Endothelial cell of umbilical vein (primary cell): Measurements from ENCODE around the gene SFMBT1. TPM values are rescaled to one million over a fixed set of nuclear protein-coding genes. Genes with fewer than 3 reads are reported as not detected.

Source experiments
- BruUV-seq: library from RNA; stranded (reverse); fragments of 400-500 nt; replicated peaks from 2 replicates; lab custom pipeline; 2021; lab: Mats Ljungman, UMichigan
- CTCF ChIA-PET: fragments of 300-600, 350-600 bp; sonication (Branson Sonifier 250); formaldehyde crosslinking; loops from one replicate; lab custom pipeline; 2021; ENCODE audit warnings: antibody characterized with exemption, inconsistent platforms; lab: Charles Lee
- POLR2A ChIA-PET: fragments of 300-600, 350-600 bp; sonication (Branson Sonifier 250); formaldehyde crosslinking; loops from one replicate; lab custom pipeline; 2021; ENCODE audit warnings: antibody characterized with exemption, inconsistent platforms; lab: Charles Lee
- DNase-seq: peaks from one replicate; pipeline ENCODE4 v3.0.0-alpha.2; 2011; ENCODE audit warnings: low read depth, low spot score
- FAIRE-seq: peaks from 2 replicates; lab custom pipeline; 2011; peaks lifted over from hg19 to GRCh38; lab: Jason Lieb, UNC
- H2AFZ ChIP-seq: 2 replicates; pipeline ENCODE4 v1.6.0; 2012; ENCODE audit warnings: low read depth, low read length, control low read depth, inconsistent platforms
- H3K27ac ChIP-seq: 2 replicates; pipeline ENCODE4 v1.5.1; 2011; ENCODE audit warnings: low read depth, mild to moderate bottlenecking, control low read depth, low read length, moderate library complexity; ENCODE audit not compliant: insufficient read depth
- H3K27me3 ChIP-seq, 2 experiments: 2 replicates each; pipeline versions ENCODE4 v1.6.0 to v1.6.1; 2011; ENCODE audit warnings: low read length in 2 of 2, mixed read lengths in 1 of 2; ENCODE audit not compliant: control insufficient read depth in 2 of 2, insufficient read depth in 2 of 2
- H3K36me3 ChIP-seq, 2 experiments: 2 replicates in 1 of 2; 3 replicates in 1 of 2; pipeline ENCODE4 v1.5.1; 2011; ENCODE audit warnings: low read length in 2 of 2, mild to moderate bottlenecking in 1 of 2, moderate library complexity in 1 of 2; ENCODE audit not compliant: control insufficient read depth in 2 of 2, insufficient read depth in 2 of 2; ENCODE audit errors: extremely low read depth in 1 of 2
- H3K4me1 ChIP-seq: 3 replicates; pipeline ENCODE4 v1.5.1; 2011; ENCODE audit warnings: mild to moderate bottlenecking, low read length; ENCODE audit not compliant: control insufficient read depth, insufficient read depth; ENCODE audit errors: extremely low read depth
- H3K4me2 ChIP-seq: 2 replicates; pipeline ENCODE4 v1.6.1; 2011; ENCODE audit warnings: low read length, control low read depth, mixed read lengths; ENCODE audit not compliant: insufficient read depth
- H3K4me3 ChIP-seq, 3 experiments: fragments of 200-600 bp in 1 of 3; sonication (generic), shearing (Covaris generic) in 1 of 3; replicated peaks in 1 of 3; 2 replicates each; pipeline ENCODE4 v1.5.1; 2011 to 2016; ENCODE audit warnings: control low read depth in 3 of 3, low read length in 3 of 3, mild to moderate bottlenecking in 2 of 3, inconsistent platforms in 1 of 3, low read depth in 1 of 3, moderate library complexity in 1 of 3; ENCODE audit not compliant: insufficient read depth in 1 of 3
- H3K79me2 ChIP-seq: 2 replicates; pipeline ENCODE4 v1.6.0; 2012; ENCODE audit warnings: low read length, inconsistent platforms; ENCODE audit not compliant: control insufficient read depth, insufficient read depth
- H3K9ac ChIP-seq: replicated peaks from 2 replicates; pipeline ENCODE3; 2011; ENCODE audit warnings: low read length, control low read depth; ENCODE audit not compliant: insufficient read depth; ENCODE audit errors: extremely low read depth
- H3K9me1 ChIP-seq: replicated peaks from 3 replicates; pipeline ENCODE4 v1.6.0; 2011; ENCODE audit warnings: mild to moderate bottlenecking, low read length; ENCODE audit not compliant: control insufficient read depth, insufficient read depth; ENCODE audit errors: extremely low read depth
- H3K9me3 ChIP-seq: replicated peaks from 2 replicates; pipeline ENCODE4 v1.5.1; 2012; ENCODE audit warnings: low read length, inconsistent platforms; ENCODE audit not compliant: control insufficient read depth, insufficient read depth
- H4K20me1 ChIP-seq: replicated peaks from 2 replicates; pipeline ENCODE3; 2011; ENCODE audit warnings: mild to moderate bottlenecking, low read length; ENCODE audit not compliant: control insufficient read depth, insufficient read depth; ENCODE audit errors: extremely low read depth
- EZH2 ChIP-seq: IDR thresholded peaks from 2 replicates; pipeline ENCODE4 v1.6.1; 2012; ENCODE audit warnings: borderline replicate concordance, low read depth, mild to moderate bottlenecking, moderate library complexity, low read length, inconsistent platforms; ENCODE audit not compliant: severe bottlenecking
- FOS ChIP-seq: IDR thresholded peaks from 2 replicates; pipeline ENCODE4 v1.6.1; 2011; ENCODE audit warnings: mild to moderate bottlenecking, low read length, moderate library complexity, borderline replicate concordance; ENCODE audit not compliant: insufficient read depth
- GATA2 ChIP-seq: IDR thresholded peaks from 2 replicates; pipeline ENCODE4 v1.7.0; 2011; ENCODE audit warnings: low read depth, mild to moderate bottlenecking, moderate library complexity, mixed read lengths, low read length; ENCODE audit not compliant: insufficient read length, insufficient read depth
- JUN ChIP-seq: IDR thresholded peaks from 2 replicates; pipeline ENCODE4 v1.6.1; 2011; ENCODE audit warnings: borderline replicate concordance, low read depth; ENCODE audit not compliant: insufficient read length, insufficient read depth
- MYC ChIP-seq: IDR thresholded peaks from one replicate; pipeline ENCODE4 v1.6.1; 2011; ENCODE audit warnings: mild to moderate bottlenecking, low read depth, low read length
- POLR2A ChIP-seq: IDR thresholded peaks from 2 replicates; pipeline ENCODE4 v1.6.1; 2012; ENCODE audit warnings: low read depth, mild to moderate bottlenecking, control low read depth, low read length
- POLR2AphosphoS5 ChIP-seq: IDR thresholded peaks from 2 replicates; pipeline ENCODE4 v1.6.1; 2012; ENCODE audit warnings: low read depth, mild to moderate bottlenecking, control low read depth, low read length, moderate library complexity; ENCODE audit not compliant: insufficient read depth
- dilution Hi-C: fragments of 300-500 bp; cut with MboI; formaldehyde crosslinking; loops from one replicate; pipeline ENCODE4 v1.15.0; 2019; ENCODE audit warnings: low sequenced_read_pairs; ENCODE audit not compliant: extremely low pct_ligation_motif_present
- intact Hi-C: fragments of 100-400 bp; cut with micrococcal nuclease; formaldehyde crosslinking; loops from one replicate; pipeline ENCODE4 v1.10.0; 2022
- polyA plus RNA-seq, 4 experiments: library from polyadenylated mRNA; depleted of rRNA in 3 of 4; stranded (reverse) in 3 of 4; unstranded in 1 of 4; fragments of >200 nt; gene quantifications; 2 replicates each; pipeline versions ENCODE4 v1.2.1 to v1.2.3, GENCODE V29; 2011 to 2012; ENCODE audit warnings: missing spikeins in 1 of 4
- total RNA-seq: library from RNA; stranded (reverse); gene quantifications from 2 replicates; pipeline ENCODE4 v1.2.3, GENCODE V29; 2021
- TF ChIP-seq, protein P1 (sequence below), 2 donors: IDR thresholded peaks; 1 replicate in 1 of 2; 2 replicates in 1 of 2; pipeline ENCODE4 v1.5.1; 2011; ENCODE audit warnings: low read length in 2 of 2, mild to moderate bottlenecking in 2 of 2, moderate library complexity in 2 of 2, control low read depth in 1 of 2, inconsistent platforms in 1 of 2, low read depth in 1 of 2; ENCODE audit not compliant: insufficient read depth in 1 of 2; ENCODE audit errors: extremely low read depth in 1 of 2
- TF ChIP-seq, protein P2 (sequence below): IDR thresholded peaks from 2 replicates; pipeline ENCODE4 v1.6.1; 2011; ENCODE audit not compliant: insufficient read depth, insufficient read length

Gene SFMBT1
- total and polyA plus RNA-seq, 2 donors (not counting 3 experiments of a cell fraction or from before 2014, with no cell fraction given): 1.8 to 6.0 TPM

DNA sequence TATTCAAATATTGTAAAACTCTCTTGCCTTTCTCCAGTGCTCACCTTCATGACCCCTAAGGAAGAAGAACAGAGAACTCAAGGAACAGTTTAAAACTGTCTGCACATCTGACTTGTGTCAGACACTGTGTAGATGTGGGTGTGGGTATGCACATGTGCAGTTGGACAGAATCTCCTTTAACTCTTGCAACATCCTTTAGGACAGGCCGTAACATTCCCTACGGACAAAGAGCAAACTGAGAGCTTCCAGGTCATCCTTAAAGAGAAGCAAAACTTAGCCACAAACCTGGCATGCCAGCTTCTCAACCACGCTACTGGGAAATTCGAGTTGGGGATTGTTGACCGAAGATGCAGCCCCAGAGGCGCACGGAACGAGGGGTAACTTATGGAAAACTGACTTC, 4.1 kb upstream of the SFMBT1 start:
- FAIRE-seq (no peak), DNase-seq (no peak)
- Histone ChIP-seq H3K4me1 (peaks cover 7% of the 10 kb centered on the region), H3K9ac (no peak overlapping the region), H3K79me2 (no peaks in the 10 kb centered on the region), H4K20me1 (no peaks in the 10 kb centered on the region), H2AFZ (no peak overlapping the region), H3K4me2 (no peak overlapping the region), H3K9me1 (no peaks in the 10 kb centered on the region), H3K9me3 (no peaks in the 10 kb centered on the region), H3K36me3 (no peaks in the 10 kb centered on the region), H3K27ac (no peak overlapping the region), H3K4me3 (no peak overlapping the region), H3K27me3 (peaks cover 0 to 13% of the 10 kb centered on the region in 2 experiments)
- BruUV-seq: no TSS peak
- dilution Hi-C loops (no loop called here), intact Hi-C loops (no loop called here)
- TF ChIP-seq FOS: no peak
- TF ChIP-seq, protein P1, sequence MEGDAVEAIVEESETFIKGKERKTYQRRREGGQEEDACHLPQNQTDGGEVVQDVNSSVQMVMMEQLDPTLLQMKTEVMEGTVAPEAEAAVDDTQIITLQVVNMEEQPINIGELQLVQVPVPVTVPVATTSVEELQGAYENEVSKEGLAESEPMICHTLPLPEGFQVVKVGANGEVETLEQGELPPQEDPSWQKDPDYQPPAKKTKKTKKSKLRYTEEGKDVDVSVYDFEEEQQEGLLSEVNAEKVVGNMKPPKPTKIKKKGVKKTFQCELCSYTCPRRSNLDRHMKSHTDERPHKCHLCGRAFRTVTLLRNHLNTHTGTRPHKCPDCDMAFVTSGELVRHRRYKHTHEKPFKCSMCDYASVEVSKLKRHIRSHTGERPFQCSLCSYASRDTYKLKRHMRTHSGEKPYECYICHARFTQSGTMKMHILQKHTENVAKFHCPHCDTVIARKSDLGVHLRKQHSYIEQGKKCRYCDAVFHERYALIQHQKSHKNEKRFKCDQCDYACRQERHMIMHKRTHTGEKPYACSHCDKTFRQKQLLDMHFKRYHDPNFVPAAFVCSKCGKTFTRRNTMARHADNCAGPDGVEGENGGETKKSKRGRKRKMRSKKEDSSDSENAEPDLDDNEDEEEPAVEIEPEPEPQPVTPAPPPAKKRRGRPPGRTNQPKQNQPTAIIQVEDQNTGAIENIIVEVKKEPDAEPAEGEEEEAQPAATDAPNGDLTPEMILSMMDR (IDR thresholded peaks at IDR 0.05; ENCODE audit: extremely low read depth in 1 of 2, insufficient read depth in 1 of 2, low read depth in 1 of 2, low read length in 2 of 2): no peak
- TF ChIP-seq GATA2: no peak
- TF ChIP-seq POLR2A: no peak
- TF ChIP-seq, protein P2, sequence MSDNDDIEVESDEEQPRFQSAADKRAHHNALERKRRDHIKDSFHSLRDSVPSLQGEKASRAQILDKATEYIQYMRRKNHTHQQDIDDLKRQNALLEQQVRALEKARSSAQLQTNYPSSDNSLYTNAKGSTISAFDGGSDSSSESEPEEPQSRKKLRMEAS: no peak
- no peak for TF ChIP-seq JUN
- no peak for TF ChIP-seq EZH2
- no peak for TF ChIP-seq POLR2AphosphoS5
- no peak for TF ChIP-seq MYC
- ChIA-PET CTCF (no interaction called here), POLR2A (interaction anchor here (0.6 kb wide), 1 partner anchor 297 kb away, joined by 4 read pairs; no protein-coding TSS in a partner anchor)
